Activated naive CD4-positive, alpha-beta T cell treated with anti-CD3 and anti-CD28 coated beads, Interleukin-2, amount 50 U/mL, for 72 hours (primary cell): Measurements from ENCODE around the gene DIAPH3. TPM values are rescaled to one million over a fixed set of nuclear protein-coding genes. Genes with fewer than 3 reads are reported as not detected.
A peak's percentile ranks its signal among the peaks of the same experiment; 100 is the strongest.
"Not testable (repeated sequence)": the region's sequence is repeated elsewhere in the genome, so short reads cannot be mapped to it uniquely, and the experiment has no call there.

ENCODE experiments used
- ATAC-seq, 2 donors: fragments of 150-1000 bp; cut with Tn5 transposase; 2 replicates each; pipeline ENCODE4 v1.10.0; 2021; ENCODE audit warnings: mild to moderate bottlenecking in 2 of 2, moderate library complexity in 2 of 2
- DNase-seq, 2 donors: peaks; one replicate each; pipeline ENCODE4 v3.0.0; 2021 to 2022; ENCODE audit warnings: low spot score in 2 of 2
- H3K27ac Mint-ChIP-seq, 2 donors: one replicate each; pipeline ENCODE4 v1.8.0; 2022; ENCODE audit warnings: mild to moderate bottlenecking in 2 of 2, mixed read lengths in 2 of 2
- H3K36me3 Mint-ChIP-seq, 2 donors: one replicate each; pipeline ENCODE4 v1.8.0; 2022; ENCODE audit warnings: mixed read lengths in 2 of 2
- H3K9me3 Mint-ChIP-seq, 2 donors: one replicate each; pipeline ENCODE4 v1.8.0; 2022; ENCODE audit warnings: mixed read lengths in 2 of 2
- total RNA-seq, 2 donors: library from RNA; stranded (reverse); gene quantifications; one replicate each; pipeline ENCODE4 v1.2.3, GENCODE V29; 2022

Gene DIAPH3
- total RNA-seq, 2 donors from 2014 or later: 31.3 to 36.8 TPM

DNA sequence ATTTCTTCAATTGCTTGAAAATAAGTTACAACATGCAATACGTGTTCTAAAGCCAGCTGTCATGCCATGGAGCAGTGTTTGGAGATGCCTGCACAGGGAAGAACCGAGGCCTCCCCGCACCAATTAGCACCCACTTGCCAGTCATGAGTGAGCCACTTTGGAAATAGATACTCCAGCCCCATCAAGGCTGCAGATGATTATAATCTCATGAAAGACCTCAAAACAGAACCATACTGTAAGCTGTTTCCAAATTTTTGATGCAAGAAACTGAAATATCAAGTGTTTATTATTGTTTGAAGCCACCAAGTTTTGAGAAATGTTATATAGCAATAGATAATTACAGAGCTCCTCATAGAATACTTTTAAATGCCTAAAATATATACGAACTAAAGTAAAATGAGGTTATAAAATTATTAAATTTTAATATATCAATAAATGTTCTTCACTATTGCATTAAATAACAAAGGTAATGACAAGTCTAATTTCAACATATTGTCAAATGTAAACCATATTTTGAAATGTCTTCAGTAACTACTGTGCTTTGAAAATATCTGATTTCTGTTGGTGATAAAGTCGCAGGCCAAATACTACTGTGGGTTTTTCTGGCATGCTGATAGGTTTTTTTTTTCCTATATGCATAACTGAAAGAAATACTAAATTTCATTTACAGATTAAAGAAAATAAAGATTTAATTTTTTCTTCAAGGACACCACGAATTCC, 43.0 kb downstream of the DIAPH3 start:
- Mint-ChIP-seq H3K27ac (no peak overlapping the region), H3K36me3 (peaks cover 4 to 11% of the 10 kb centered on the region in 2 donors), H3K9me3 (peaks cover 4% of the 10 kb centered on the region in 2 donors)
- no peak for ATAC-seq
- no peak for DNase-seq

DNA sequence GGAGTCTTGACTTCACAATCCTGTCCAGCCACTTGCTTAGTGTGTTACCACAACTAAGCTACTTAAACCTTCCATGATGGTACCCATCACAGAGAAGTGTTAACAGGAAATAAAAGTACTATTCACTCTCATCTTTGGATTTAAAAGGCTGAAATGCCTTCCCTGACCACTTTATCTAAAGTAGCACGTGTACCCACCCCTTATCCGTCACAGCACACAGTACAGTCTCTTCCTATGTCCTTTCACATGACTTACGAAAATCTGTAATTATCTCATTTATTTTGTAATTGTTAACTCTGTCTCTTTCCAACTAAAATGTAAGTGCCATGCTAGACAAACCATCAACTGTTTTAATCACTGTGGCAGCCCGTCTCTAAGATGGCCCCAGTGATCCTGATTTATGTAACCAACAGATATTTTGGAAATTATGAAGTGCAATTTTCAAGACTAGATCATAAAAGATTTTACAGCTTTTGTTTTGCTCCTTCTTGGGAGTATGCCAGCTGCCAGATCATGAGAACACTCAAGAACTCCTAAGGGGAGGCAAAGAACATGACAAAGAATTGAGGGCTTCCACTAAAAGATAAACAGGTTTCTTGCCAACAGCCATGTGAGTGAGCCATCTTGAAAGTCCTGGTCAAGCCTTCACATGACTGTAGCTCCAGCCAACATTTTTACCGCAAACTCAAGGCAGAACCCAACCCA, 44.9 kb downstream of the DIAPH3 start:
- Mint-ChIP-seq H3K36me3 (peaks cover 9 to 22% of the 10 kb centered on the region in 2 donors), H3K27ac (no peak overlapping the region), H3K9me3 (peaks cover 9 to 13% of the 10 kb centered on the region in 2 donors)
- DNase-seq (no peak), ATAC-seq (peak in 1 of 2 donors; percentile 60)

DNA sequence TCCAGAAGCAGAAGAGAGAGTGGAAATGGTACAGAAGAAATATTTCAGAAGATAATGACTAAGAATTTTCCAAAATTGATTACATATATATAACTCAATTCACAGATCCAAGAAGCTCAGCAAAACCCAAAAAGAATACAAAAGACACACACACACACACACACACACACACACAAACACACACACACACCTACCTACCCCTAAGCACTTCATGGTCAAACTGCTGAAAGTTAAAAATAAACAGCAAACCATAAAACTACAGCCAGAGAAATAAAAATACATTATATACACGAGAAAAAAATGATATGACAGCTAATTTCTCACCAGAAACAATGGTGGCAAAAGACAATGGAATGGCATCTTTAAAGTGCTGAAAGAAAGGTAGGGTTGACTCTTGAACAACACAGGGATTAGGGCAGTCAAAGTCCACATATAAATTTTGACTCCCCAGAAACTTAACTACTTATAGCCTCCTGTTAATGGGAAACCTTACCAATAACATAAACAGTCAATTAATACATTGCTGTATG, 49.2 kb downstream of the DIAPH3 start:
- Mint-ChIP-seq H3K36me3 (peaks cover 13 to 35% of the 10 kb centered on the region in 2 donors), H3K27ac (no peak overlapping the region), H3K9me3 (peaks cover 9 to 13% of the 10 kb centered on the region in 2 donors)
- ATAC-seq (no peak), DNase-seq (no peak)

DNA sequence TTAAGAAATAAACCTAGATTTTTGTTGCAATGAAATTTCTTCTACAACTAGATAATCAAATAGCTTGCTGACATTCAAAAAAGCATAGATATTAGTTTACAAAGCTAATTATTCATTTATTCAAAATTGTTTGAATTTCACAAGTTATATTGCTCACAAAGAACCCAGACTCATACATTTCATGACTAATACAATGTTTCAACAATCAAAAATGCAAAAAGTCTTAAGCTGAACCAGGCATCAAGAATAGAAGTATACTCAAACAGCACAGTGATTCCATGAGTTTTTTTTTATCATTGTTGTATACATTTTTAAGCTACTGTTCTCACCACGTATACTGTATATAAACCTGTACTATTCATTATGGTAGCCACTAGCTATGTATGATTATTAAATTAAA, 51.0 kb downstream of the DIAPH3 start:
- Mint-ChIP-seq H3K36me3 (peaks cover 20 to 35% of the 10 kb centered on the region in 2 donors), H3K27ac (no peak overlapping the region), H3K9me3 (peaks cover 9 to 13% of the 10 kb centered on the region in 2 donors)
- ATAC-seq (no peak), DNase-seq (no peak)

DNA sequence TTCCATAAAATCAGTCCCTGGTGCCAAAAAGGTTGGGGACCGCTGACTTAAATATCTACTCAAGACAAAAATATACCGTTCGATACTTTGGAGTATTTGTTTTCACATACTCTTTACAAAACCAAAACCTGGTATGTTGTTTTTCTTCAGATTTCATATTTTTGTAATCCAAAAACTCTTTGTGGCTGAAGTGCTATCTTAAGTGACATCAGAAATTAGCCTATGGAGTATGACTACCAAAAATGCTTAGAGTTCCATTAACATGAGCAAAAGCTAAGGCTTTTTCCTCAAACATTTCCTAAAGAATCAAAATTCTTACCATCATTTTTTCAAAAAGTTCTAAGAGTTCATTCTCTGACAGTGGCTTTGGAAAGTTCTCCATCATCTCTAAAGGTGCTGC, 52.0 kb downstream of the DIAPH3 start:
- Mint-ChIP-seq H3K9me3 (peaks cover 9 to 13% of the 10 kb centered on the region in 2 donors), H3K27ac (no peak overlapping the region), H3K36me3 (peaks cover 20 to 35% of the 10 kb centered on the region in 2 donors)
- ATAC-seq (no peak), DNase-seq (no peak)

DNA sequence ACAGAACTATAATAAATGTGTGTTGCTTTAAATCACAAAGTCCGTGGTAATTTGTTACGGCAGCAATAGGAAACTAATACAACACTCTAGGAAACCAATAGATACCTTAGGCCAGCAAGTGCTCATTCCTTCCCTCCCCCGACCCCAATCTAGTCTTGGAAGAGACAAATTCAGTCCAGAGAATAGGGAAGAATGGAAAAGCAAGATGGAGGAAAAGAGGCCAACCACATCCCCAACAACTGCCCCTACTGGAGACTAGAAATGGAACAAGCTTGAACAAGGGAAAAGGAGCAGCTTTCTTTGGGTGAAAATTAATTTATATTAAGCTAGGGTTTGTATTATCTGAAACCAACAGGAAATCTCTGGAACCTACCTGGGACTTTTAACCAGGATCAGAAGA, 54.4 kb downstream of the DIAPH3 start:
- H3K27ac Mint-ChIP-seq: no peak overlapping the region
- H3K9me3 Mint-ChIP-seq: peaks cover 4% of the 10 kb centered on the region in 2 donors
- ATAC-seq: no peak
- H3K36me3 Mint-ChIP-seq: peaks cover 16 to 24% of the 10 kb centered on the region in 2 donors
- no peak for DNase-seq

DNA sequence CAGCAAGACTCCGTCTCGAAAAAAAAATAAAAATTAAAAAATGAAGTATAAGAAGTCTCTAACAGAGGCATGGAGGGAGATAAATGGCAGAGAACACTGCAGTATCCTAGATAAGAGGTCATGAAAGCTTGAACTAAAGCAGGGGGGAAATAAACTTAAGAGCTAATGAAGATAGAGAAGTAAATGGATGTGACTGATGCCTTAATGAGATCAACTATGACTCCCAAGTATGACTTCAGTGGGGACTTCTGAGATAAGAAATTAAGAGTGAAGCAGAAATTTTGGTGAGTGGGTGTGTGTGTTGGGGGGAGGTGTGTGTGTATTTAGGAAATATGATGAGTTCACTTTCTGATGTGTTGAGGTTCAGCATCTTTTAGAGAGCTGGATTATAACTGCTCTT, 55.1 kb downstream of the DIAPH3 start:
- Mint-ChIP-seq H3K36me3 (peaks cover 9 to 17% of the 10 kb centered on the region in 2 donors), H3K27ac (no peak overlapping the region), H3K9me3 (no peaks in the 10 kb centered on the region)
- DNase-seq: no peak
- ATAC-seq: no peak

DNA sequence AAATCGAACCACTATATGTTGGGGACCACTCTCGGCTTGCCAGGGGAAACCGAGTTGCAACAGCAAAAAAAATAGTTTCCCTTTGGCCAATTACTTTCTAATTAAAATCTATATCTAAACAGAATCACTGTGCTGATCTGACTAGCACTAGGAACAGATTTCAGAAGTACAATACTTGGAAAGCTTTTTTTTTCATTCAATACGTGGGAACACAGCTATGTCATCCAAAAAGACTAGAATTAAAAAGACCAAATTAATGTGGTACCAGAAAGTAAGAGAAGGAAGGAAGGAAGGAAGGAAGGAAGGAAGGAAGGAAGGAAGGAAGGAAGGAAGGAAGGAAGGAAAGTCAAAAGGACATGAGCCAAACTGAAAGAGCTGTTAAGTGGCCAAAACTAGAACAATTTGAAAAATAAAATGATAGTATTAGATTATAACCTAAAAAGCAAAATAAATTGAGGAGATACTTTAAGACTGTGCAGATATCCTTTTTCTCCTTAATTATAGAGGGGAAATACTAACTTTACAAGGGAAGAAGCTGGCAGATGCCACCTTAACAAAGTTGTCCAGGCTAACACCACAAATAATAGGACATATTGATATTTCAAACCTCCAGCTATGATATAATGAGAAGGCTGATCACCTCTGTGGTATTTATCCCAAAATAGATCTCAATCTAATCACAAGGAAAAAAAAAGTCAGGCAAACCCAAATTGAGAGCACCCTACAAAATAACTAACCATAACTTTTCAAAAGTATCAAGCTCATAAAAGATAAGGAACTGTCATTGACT, 63.9 kb downstream of the DIAPH3 start:
- H3K36me3 Mint-ChIP-seq: peaks cover 0 to 7% of the 10 kb centered on the region in 2 donors
- DNase-seq (no peak), ATAC-seq (no peak)
- no peak overlapping the region for H3K27ac Mint-ChIP-seq
- no peaks in the 10 kb centered on the region for H3K9me3 Mint-ChIP-seq

DNA sequence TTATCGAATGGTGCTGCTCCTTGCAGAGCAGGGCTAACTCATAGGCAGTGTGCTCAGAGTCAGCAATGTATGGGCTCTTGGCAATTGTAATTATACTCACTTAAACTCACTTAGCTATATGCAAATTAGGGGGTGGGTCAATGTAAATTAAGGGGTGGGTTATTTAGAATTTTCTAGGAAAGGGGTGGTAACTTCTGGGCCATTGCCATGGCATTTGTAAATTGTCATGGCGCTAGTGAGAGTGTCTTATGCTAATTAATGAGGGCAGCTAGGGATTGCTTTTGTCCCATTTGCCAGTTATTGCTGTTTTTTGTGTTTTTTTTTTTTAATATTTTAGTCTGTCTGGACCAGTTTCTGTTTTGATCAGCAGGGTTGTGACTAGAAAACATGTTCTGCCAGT, 68.4 kb downstream of the DIAPH3 start:
- H3K27ac Mint-ChIP-seq: no peak overlapping the region
- ATAC-seq: no peak
- peaks cover 0 to 17% of the 10 kb centered on the region in 2 donors for H3K36me3 Mint-ChIP-seq
- no peaks in the 10 kb centered on the region for H3K9me3 Mint-ChIP-seq
- DNase-seq: no peak

DNA sequence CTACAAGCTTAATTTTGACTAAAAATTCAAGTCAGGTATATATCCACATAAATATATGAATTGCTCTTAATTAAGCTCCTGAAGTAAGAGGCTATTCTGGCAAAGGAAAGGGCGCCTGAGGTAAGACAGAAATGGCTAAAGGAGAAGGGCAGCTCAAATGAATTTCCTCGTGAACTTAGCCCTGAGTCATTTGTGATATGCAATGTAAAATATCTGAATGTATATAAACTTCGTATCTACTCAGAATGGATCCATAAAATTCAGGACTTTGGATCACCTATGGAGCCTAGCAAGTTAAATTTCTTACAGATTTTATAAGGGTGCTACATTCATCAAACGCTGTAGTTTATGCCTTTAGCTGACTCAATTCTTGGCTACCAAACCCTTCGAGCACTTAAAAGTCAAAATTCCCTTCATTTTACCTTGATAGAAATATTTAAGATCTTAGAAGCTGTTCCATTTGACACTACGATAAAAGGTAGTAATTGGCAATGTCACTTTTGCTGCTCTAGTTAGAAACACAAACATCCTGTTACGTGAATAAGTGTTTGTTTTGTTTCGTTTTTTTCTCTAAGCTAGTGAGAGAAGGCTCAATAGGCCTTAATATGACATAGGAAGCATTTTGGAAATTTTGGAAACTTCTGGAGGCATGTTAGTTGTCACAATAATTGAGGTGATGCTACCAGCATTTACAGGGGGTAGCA, 69.2 kb downstream of the DIAPH3 start:
- ATAC-seq (no peak), DNase-seq (no peak)
- H3K27ac Mint-ChIP-seq: peak overlapping the region in 1 of 2 donors; percentile 55
- H3K36me3 Mint-ChIP-seq: peaks cover 0 to 17% of the 10 kb centered on the region in 2 donors
- no peaks in the 10 kb centered on the region for H3K9me3 Mint-ChIP-seq

DNA sequence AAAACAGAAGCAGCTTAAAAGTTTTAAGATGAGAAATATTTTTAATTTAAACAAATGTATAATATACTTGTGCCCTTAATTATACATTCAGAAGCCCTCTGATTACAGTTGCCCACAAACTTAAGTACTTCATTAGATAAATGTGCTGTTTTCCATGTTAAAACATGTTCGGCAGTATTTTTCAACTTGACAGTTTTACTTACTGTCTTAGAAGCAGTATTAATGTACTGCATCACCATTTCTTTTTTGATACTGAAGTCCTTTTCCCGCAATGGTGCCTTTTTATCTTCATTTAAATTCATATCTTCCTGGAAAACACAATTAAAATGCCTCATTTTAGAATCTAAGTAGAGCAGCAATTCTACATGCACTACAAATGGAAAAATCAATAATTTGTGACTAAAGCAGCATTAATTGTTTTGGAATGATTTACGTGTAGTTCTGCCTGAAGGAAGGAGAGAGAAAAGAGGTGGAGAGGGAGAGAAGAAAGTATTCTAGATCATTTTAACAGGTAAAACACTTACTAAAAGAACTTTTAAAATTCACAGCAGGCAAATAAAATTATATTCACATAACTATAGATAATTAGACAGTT, 70.2 kb downstream of the DIAPH3 start:
- Mint-ChIP-seq H3K36me3 (peaks cover 0 to 17% of the 10 kb centered on the region in 2 donors), H3K27ac (no peak overlapping the region), H3K9me3 (no peaks in the 10 kb centered on the region)
- ATAC-seq: no peak
- DNase-seq: no peak

DNA sequence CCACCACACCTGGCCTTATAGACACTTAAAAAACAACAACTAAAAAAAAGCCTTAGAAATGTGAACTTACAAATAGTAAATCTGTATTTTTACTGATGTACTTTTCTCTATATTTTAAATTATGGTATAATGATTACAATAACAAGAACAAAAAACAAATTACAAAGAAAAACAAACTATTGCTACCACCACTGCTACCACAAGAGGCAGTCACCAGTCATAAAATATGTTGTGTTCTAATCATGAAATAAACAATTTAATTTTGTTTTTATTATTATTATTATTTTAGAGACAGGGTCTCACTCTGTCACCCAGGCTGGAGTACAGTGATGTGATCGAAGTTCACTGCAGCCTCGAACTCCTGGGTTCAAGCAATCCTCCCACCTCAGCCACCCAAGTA, 72.2 kb downstream of the DIAPH3 start:
- Mint-ChIP-seq H3K27ac (no peak overlapping the region), H3K9me3 (no peaks in the 10 kb centered on the region), H3K36me3 (peaks cover 0 to 10% of the 10 kb centered on the region in 2 donors)
- no peak for DNase-seq
- ATAC-seq: no peak

DNA sequence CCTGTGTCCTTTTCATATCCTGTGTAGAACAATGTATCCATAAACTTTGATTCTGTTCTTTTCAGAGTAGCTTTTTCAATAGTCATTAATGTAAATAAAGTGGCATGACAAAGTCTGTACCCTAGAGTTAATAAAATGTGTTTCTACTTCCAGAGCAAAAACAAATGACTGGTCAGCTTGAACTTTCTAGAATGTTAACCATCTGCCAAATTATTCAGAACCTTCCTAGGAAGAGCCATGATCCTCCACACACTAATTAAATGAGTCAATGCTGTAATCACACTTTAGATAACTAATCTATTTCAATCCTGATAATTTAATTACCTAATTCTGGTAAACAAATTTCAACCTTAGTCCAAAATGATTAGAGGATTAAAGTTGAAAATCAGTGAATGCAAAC, 73.2 kb downstream of the DIAPH3 start:
- Mint-ChIP-seq H3K36me3 (peaks cover 0 to 10% of the 10 kb centered on the region in 2 donors), H3K27ac (no peak overlapping the region), H3K9me3 (no peaks in the 10 kb centered on the region)
- no peak for DNase-seq
- ATAC-seq: no peak

DNA sequence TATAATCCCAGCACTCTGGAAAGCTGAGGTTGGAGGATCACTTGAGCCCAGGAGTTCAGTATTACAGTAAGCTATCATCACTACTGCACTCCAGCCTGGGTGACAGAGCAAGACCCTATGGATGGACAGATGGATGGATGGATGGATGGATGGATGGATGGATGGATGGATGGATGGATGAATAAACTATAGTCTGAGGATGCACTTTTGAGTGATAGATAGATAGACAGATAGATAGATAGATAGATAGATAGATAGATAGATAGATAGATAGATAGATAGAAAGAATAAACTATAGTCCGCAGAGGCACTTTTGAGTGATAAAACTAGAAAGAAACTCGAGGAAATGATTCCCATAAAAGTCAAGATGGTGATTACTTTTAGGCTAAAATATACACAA, 79.9 kb downstream of the DIAPH3 start:
- ATAC-seq, H3K36me3 Mint-ChIP-seq, H3K9me3 Mint-ChIP-seq, DNase-seq, H3K27ac Mint-ChIP-seq: not testable (repeated sequence)

DNA sequence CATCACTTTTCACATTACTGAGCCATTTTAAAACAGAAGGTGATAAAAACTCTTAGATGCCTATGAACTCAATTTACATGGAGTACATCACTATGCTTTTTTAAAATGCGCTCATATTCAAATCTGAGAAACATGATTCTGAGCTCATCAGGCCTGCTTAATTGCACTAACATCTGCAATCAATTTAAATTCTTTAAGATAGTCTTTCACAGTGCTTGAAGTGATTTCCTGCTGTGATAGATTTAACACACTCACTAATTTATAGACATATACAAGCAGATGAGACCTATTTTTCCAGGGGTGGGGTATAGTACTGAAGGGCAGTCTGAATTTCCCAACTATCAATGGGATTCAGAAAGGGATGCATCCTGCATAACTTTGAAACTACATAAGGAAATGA, 82.9 kb downstream of the DIAPH3 start:
- H3K36me3 Mint-ChIP-seq: peaks cover 6 to 10% of the 10 kb centered on the region in 2 donors
- peaks cover 4% of the 10 kb centered on the region in 2 donors for H3K9me3 Mint-ChIP-seq
- ATAC-seq (no peak), DNase-seq (no peak)
- H3K27ac Mint-ChIP-seq: no peak overlapping the region

DNA sequence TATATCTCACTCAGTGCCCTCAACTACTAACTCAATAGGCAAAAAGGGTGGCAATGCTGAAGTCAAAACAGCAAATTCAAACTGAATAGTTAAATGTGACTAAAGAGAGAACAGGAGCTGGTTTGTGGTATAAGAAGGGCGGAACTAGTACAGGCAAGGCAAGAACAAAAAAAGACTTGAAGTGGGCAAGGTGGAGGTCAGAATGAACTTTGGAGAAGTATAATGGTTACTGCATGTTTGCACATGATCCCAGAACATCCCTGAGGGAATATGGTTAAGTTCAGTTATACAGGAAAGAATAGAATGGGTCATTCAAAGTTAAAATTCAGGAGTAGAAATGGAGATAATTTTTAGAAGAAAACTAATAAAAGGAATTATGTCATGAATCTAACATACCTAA, 85.5 kb downstream of the DIAPH3 start:
- H3K36me3 Mint-ChIP-seq: peaks cover 6 to 10% of the 10 kb centered on the region in 2 donors
- no peak for ATAC-seq
- H3K27ac Mint-ChIP-seq: no peak overlapping the region
- no peak for DNase-seq
- peaks cover 4% of the 10 kb centered on the region in 2 donors for H3K9me3 Mint-ChIP-seq
